Liver (tissue), 9 donors: ENCODE measurements around the gene ALDH3B2. TPM values are rescaled to one million over a fixed set of nuclear protein-coding genes. Genes with fewer than 3 reads are reported as not detected.

ENCODE experiments used
- DNase-seq: peaks from one replicate; pipeline ENCODE4 v3.0.0-alpha.2; 2017; ENCODE audit warnings: low spot score
- H3K27ac ChIP-seq, 2 donors: one replicate each; pipeline ENCODE4 v1.7.0; 2013; ENCODE audit warnings: inconsistent platforms in 2 of 2, low read length in 2 of 2, control low read depth in 1 of 2, low read depth in 1 of 2, mild to moderate bottlenecking in 1 of 2
- H3K27me3 ChIP-seq, 4 donors: one replicate each; pipeline versions ENCODE4 v1.6.1 to v1.7.0; 2013; ENCODE audit warnings: low read length in 3 of 4, inconsistent platforms in 1 of 4, mild to moderate bottlenecking in 1 of 4, moderate library complexity in 1 of 4; ENCODE audit not compliant: control insufficient read depth in 4 of 4, insufficient read depth in 4 of 4
- H3K36me3 ChIP-seq, 4 donors: one replicate each; pipeline versions ENCODE4 v1.6.1 to v1.7.0; 2013; ENCODE audit warnings: low read length in 3 of 4, mild to moderate bottlenecking in 3 of 4, low read depth in 1 of 4, moderate library complexity in 1 of 4; ENCODE audit not compliant: control insufficient read depth in 4 of 4, insufficient read depth in 3 of 4
- H3K4me1 ChIP-seq, 4 donors: one replicate each; pipeline versions ENCODE4 v1.6.1 to v1.7.0; 2013; ENCODE audit warnings: low read length in 3 of 4, mild to moderate bottlenecking in 3 of 4, moderate library complexity in 1 of 4; ENCODE audit not compliant: control insufficient read depth in 4 of 4, insufficient read depth in 4 of 4
- H3K4me3 ChIP-seq, 3 donors: one replicate each; pipeline versions ENCODE4 v1.6.1 to v1.7.0; 2013; ENCODE audit warnings: low read length in 3 of 3, control low read depth in 1 of 3, low read depth in 1 of 3, mild to moderate bottlenecking in 1 of 3
- H3K9ac ChIP-seq, 2 donors: one replicate each; pipeline ENCODE4 v1.7.0; 2013; ENCODE audit warnings: low read length in 2 of 2, mild to moderate bottlenecking in 2 of 2, moderate library complexity in 2 of 2, control low read depth in 1 of 2, low read depth in 1 of 2
- H3K9me3 ChIP-seq, 4 donors: one replicate each; pipeline versions ENCODE4 v1.6.1 to v1.7.0; 2013; ENCODE audit warnings: low read length in 3 of 4; ENCODE audit not compliant: control insufficient read depth in 4 of 4
- ATF3 ChIP-seq: IDR thresholded peaks from 2 replicates; pipeline ENCODE4 v1.6.1; 2016; ENCODE audit warnings: antibody characterized with exemption
- CTCF ChIP-seq: fragments of 150-350 bp; IDR thresholded peaks from 2 replicates; pipeline ENCODE4 v1.5.1; 2017; ENCODE audit warnings: improper control_type of control experiment, low read depth, low read length; ENCODE audit not compliant: missing input control
- EGR1 ChIP-seq, 2 donors: IDR thresholded peaks; 2 replicates each; pipeline ENCODE4 v1.6.1; 2016 to 2018; ENCODE audit warnings: antibody characterized with exemption in 2 of 2, low read depth in 2 of 2
- FOXA1 ChIP-seq: IDR thresholded peaks from 2 replicates; pipeline ENCODE4 v1.6.1; 2016; ENCODE audit warnings: antibody characterized with exemption
- FOXA2 ChIP-seq: IDR thresholded peaks from 2 replicates; pipeline ENCODE4 v1.6.1; 2016; ENCODE audit warnings: antibody characterized with exemption
- GABPA ChIP-seq, 2 donors: IDR thresholded peaks in 1 of 2; conservative IDR thresholded peaks in 1 of 2; 2 replicates each; pipeline ENCODE4 v1.6.1; 2016; ENCODE audit warnings: antibody characterized with exemption in 2 of 2, mild to moderate bottlenecking in 1 of 2, moderate library complexity in 1 of 2
- HNF4A ChIP-seq, 2 donors: conservative IDR thresholded peaks; 2 replicates each; pipeline ENCODE4 v1.6.1; 2016; ENCODE audit warnings: antibody characterized with exemption in 2 of 2, mild to moderate bottlenecking in 2 of 2
- HNF4G ChIP-seq: IDR thresholded peaks from 2 replicates; pipeline ENCODE4 v1.6.1; 2016; ENCODE audit warnings: antibody characterized with exemption
- JUND ChIP-seq, 2 donors: IDR thresholded peaks; 2 replicates each; pipeline ENCODE4 v1.6.1; 2016; ENCODE audit warnings: antibody characterized with exemption in 2 of 2
- MAX ChIP-seq: IDR thresholded peaks from 2 replicates; pipeline ENCODE4 v1.6.1; 2016; ENCODE audit warnings: antibody characterized with exemption
- NR2F2 ChIP-seq: IDR thresholded peaks from 2 replicates; pipeline ENCODE4 v1.6.1; 2016; ENCODE audit warnings: antibody characterized with exemption
- RAD21 ChIP-seq, 2 donors: IDR thresholded peaks; 2 replicates each; pipeline ENCODE4 v1.6.1; 2016; ENCODE audit warnings: antibody characterized with exemption in 2 of 2, mild to moderate bottlenecking in 2 of 2
- RXRA ChIP-seq, 2 donors: IDR thresholded peaks; 2 replicates each; pipeline ENCODE4 v1.6.1; 2017 to 2018; ENCODE audit warnings: antibody characterized with exemption in 2 of 2, mild to moderate bottlenecking in 1 of 2
- SP1 ChIP-seq: IDR thresholded peaks from 2 replicates; pipeline ENCODE4 v1.6.1; 2018; ENCODE audit warnings: antibody characterized with exemption, mild to moderate bottlenecking
- TAF1 ChIP-seq: conservative IDR thresholded peaks from 2 replicates; pipeline ENCODE4 v1.6.1; 2016; ENCODE audit warnings: antibody characterized with exemption, mild to moderate bottlenecking
- YY1 ChIP-seq: IDR thresholded peaks from 2 replicates; pipeline ENCODE4 v1.6.1; 2016; ENCODE audit warnings: antibody characterized with exemption, mild to moderate bottlenecking
- ZBTB33 ChIP-seq: IDR thresholded peaks from 2 replicates; pipeline ENCODE4 v1.6.1; 2016; ENCODE audit warnings: antibody characterized with exemption
- WGBS: extraction: QIAGEN DNeasy Blood & Tissue Kit; methylation state at CpG from one replicate; pipeline ENCODE4 v1.1.7; 2013; 5-methylcytosine and 5-hydroxymethylcytosine counted together
- polyA plus RNA-seq, 2 donors: library from polyadenylated mRNA; stranded (reverse) in 1 of 2; unstranded in 1 of 2; fragments of 200-250 nt in 1 of 2; fragments of >200 nt in 1 of 2; fragmentation: Nextera tagmentation in 1 of 2; extraction: Ambion mirVana in 1 of 2; gene quantifications; one replicate each; pipeline versions ENCODE4 v1.2.1 to v1.2.3, GENCODE V29; 2013 to 2015
- total RNA-seq, 2 donors: library from RNA; depleted of rRNA; stranded (reverse); fragments of >200 nt; gene quantifications; one replicate each; pipeline ENCODE4 v1.2.3, GENCODE V29; 2014
- donor health status: healthy.
- donor health status: healthy.
- donor health status: healthy.
- donor health status: healthy.
- donor health status: healthy.

Gene ALDH3B2
- total and polyA plus RNA-seq, 4 donors, result not detected

- Histone ChIP-seq H3K9ac (no peak overlapping the region), H3K36me3 (no peaks in the 10 kb centered on the region), H3K27ac (peak overlapping the region; percentile 50 to 58), H3K4me1 (peaks cover 13 to 45% (median 37%) of the 10 kb centered on the region in 4 donors), H3K9me3 (no peaks in the 10 kb centered on the region), H3K4me3 (no peak overlapping the region), H3K27me3 (no peaks in the 10 kb centered on the region)
- no peak for DNase-seq
- 93% methylated on average over 30 of the region's 30 CpGs for WGBS
- no peak for TF ChIP-seq FOXA1
- no peak for TF ChIP-seq ATF3
- no peak for TF ChIP-seq HNF4A (conservative IDR thresholded peaks at IDR 0.05)
- TF ChIP-seq RAD21 (IDR thresholded peaks at IDR 0.05), result no peak
- TF ChIP-seq RXRA (IDR thresholded peaks at IDR 0.05), result no peak
- no peak for TF ChIP-seq ZBTB33
- TF ChIP-seq GABPA (IDR thresholded peaks at IDR 0.05 in 1 of 2, conservative IDR thresholded peaks at IDR 0.05 in 1 of 2), result no peak
- TF ChIP-seq MAX, result no peak
- no peak for TF ChIP-seq JUND (IDR thresholded peaks at IDR 0.05)
- TF ChIP-seq CTCF, result no peak
- no peak for TF ChIP-seq FOXA2
Measured at GRCh38 chr11:67632982-67633755, 41.3 kb downstream of the ALDH3B2 start.

- Histone ChIP-seq H3K4me3 (no peak overlapping the region), H3K27me3 (no peaks in the 10 kb centered on the region), H3K36me3 (peaks cover 0 to 3% (median 1%) of the 10 kb centered on the region in 4 donors), H3K9ac (no peak overlapping the region), H3K4me1 (peaks cover 13 to 47% (median 37%) of the 10 kb centered on the region in 4 donors), H3K27ac (peak overlapping the region; percentile 50 to 58), H3K9me3 (no peaks in the 10 kb centered on the region)
- DNase-seq, result peak; percentile 61
- WGBS, result 38% methylated on average over 12 of the region's 12 CpGs
- TF ChIP-seq SP1 (peak; percentile 96), FOXA2 (no peak), CTCF (no peak), HNF4A (conservative IDR thresholded peaks at IDR 0.05) (peak; percentile 94 to 98), RAD21 (IDR thresholded peaks at IDR 0.05) (peak in 1 of 2 donors; percentile 47), ZBTB33 (no peak), NR2F2 (peak; percentile 96), GABPA (IDR thresholded peaks at IDR 0.05 in 1 of 2, conservative IDR thresholded peaks at IDR 0.05 in 1 of 2) (no peak), EGR1 (IDR thresholded peaks at IDR 0.05; ENCODE audit: low read depth in 2 of 2) (no peak), FOXA1 (no peak), YY1 (peak; percentile 60), MAX (no peak), HNF4G (peak; percentile 91), ATF3 (no peak), JUND (IDR thresholded peaks at IDR 0.05) (peak in 1 of 2 donors; percentile 63), TAF1 (no peak), RXRA (IDR thresholded peaks at IDR 0.05) (peak; percentile 93 to 95)
Measured at GRCh38 chr11:67632175-67632981, 42.0 kb downstream of the ALDH3B2 start.
